HG02588 (cell line): ENCODE measurements around the gene MTOR.
A peak's percentile ranks its signal among the peaks of the same experiment; 100 is the strongest.
"Not testable (repeated sequence)": the region's sequence is repeated elsewhere in the genome, so short reads cannot be mapped to it uniquely, and the experiment has no call there.

ENCODE experiments used
- ATAC-seq: cut with Tn5 transposase; IDR thresholded peaks from one replicate; pipeline ENCODE4 v1.9.1; 2021; ENCODE audit warnings: mild to moderate bottlenecking, moderate library complexity; ENCODE audit not compliant: unreplicated experiment

Gene MTOR

GRCh38 chr1:11125931-11126330 lies 136.4 kb downstream of the MTOR start:
- no peak for ATAC-seq

GRCh38 chr1:11124965-11125364 lies 137.4 kb downstream of the MTOR start:
- no peak for ATAC-seq

GRCh38 chr1:11116318-11116717 lies 146.0 kb downstream of the MTOR start:
- ATAC-seq, result no peak

- no peak for ATAC-seq
Measured at GRCh38 chr1:11114966-11115365, 147.4 kb downstream of the MTOR start.

- ATAC-seq, result no peak
Measured at GRCh38 chr1:11109047-11109760, 153.1 kb downstream of the MTOR start.

- ATAC-seq, result no peak
Measured at GRCh38 chr1:11107599-11107998, 154.8 kb downstream of the MTOR start.

GRCh38 chr1:11105586-11105985 lies 156.8 kb downstream of the MTOR start:
- ATAC-seq, result no peak

- no peak for ATAC-seq
Measured at GRCh38 chr1:11101347-11101746, 161.0 kb downstream of the MTOR start.

- ATAC-seq, result not testable (repeated sequence)
Measured at GRCh38 chr1:11100806-11101205, 161.5 kb downstream of the MTOR start.

- no peak for ATAC-seq
Measured at GRCh38 chr1:11100149-11100493, 162.2 kb downstream of the MTOR start.

- peak; percentile 88 for ATAC-seq
Measured at GRCh38 chr1:11099310-11100148, 162.8 kb downstream of the MTOR start, which contains the start of gene EXOSC10. Gene EXOSC10 (minus strand): TSS chr1:11099869. CDS start chr1:11099831, 38 bp downstream.

GRCh38 chr1:11098931-11099309 lies 163.4 kb downstream of the MTOR start:
- no peak for ATAC-seq

- not testable (repeated sequence) for ATAC-seq
Measured at GRCh38 chr1:11083784-11084183, 178.6 kb downstream of the MTOR start.

- no peak for ATAC-seq
Measured at GRCh38 chr1:11080931-11081330, 181.4 kb downstream of the MTOR start.

- no peak for ATAC-seq
Measured at GRCh38 chr1:11078631-11079030, 183.7 kb downstream of the MTOR start.

GRCh38 chr1:11073398-11073797 lies 189.0 kb downstream of the MTOR start:
- not testable (repeated sequence) for ATAC-seq

GRCh38 chr1:11072216-11072917 lies 190.0 kb downstream of the MTOR start:
- no peak for ATAC-seq

GRCh38 chr1:11071463-11072215 lies 190.7 kb downstream of the MTOR start:
- no peak for ATAC-seq

GRCh38 chr1:11070876-11071275 lies 191.5 kb downstream of the MTOR start:
- ATAC-seq, result no peak

- ATAC-seq, result no peak
Measured at GRCh38 chr1:11068600-11069473, 193.5 kb downstream of the MTOR start.
